ENCODE measurements around the gene PAIP1.
"Not testable (repeated sequence)": the region's sequence is repeated elsewhere in the genome, so short reads cannot be mapped to it uniquely, and the experiment has no call there.

Gene PAIP1, protein sequence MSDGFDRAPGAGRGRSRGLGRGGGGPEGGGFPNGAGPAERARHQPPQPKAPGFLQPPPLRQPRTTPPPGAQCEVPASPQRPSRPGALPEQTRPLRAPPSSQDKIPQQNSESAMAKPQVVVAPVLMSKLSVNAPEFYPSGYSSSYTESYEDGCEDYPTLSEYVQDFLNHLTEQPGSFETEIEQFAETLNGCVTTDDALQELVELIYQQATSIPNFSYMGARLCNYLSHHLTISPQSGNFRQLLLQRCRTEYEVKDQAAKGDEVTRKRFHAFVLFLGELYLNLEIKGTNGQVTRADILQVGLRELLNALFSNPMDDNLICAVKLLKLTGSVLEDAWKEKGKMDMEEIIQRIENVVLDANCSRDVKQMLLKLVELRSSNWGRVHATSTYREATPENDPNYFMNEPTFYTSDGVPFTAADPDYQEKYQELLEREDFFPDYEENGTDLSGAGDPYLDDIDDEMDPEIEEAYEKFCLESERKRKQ

DNA sequence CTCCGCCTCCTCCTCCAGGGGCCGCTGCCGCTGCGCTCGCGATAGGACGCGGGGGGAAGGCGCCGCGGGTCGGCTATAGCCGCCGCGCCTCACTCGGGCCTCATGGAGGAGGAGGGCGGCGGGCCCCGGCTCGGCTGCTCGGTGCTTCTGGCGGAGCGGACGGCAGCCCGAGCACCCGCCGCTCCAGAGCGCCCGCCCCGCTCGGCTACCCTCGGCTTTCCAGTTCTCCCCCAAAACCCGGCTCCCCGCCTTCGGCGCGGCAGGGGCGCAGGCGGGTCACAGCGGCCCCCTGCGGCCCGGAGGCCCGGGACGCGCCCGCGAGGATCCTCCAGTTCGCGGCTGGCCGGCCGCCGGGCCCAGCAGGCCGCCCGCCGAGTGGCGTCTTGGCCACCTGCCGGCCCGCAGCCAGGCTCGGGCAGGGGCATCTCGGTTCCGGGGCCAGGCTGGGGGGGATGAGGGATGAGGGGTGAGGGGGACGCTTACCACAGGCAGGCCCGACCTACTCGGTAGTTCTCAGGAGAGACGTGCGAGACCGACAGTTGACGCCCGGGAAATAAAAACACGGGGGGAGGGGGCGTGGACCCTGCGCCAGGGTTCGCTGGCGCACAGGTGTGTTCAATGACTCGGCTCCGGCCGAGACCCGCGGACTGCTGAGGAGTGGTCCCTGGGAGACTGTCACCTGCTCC lies at the start of gene PAIP1:
Gene PAIP1, minus strand, starts transcription at position 221 of the 686 bp plus-strand sequence. CDS start 231 bp downstream, outside the sequence.
- peak; percentile 38 for DNase-seq (ENCODE audit: low spot score)

DNA sequence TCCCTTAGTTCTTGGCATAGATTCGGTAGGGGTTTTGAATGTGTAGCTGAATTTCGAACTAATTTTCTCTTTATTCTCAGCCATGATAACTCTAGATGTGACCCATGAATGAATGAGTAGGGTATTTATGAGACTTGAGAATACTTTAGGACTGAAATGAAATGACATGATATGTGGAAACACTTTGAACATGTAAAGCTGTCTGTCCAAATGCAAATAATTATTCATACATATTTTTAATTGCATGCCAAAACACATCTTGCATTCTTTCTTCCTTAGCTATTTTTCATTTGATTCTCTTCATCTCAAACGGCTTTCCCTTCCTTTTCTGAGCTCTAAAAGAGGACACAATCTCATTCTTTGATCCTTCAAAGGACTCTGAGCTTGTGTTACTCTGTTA lies 49.5 kb upstream of the PAIP1 start:
- DNase-seq (ENCODE audit: low spot score): no peak

DNA sequence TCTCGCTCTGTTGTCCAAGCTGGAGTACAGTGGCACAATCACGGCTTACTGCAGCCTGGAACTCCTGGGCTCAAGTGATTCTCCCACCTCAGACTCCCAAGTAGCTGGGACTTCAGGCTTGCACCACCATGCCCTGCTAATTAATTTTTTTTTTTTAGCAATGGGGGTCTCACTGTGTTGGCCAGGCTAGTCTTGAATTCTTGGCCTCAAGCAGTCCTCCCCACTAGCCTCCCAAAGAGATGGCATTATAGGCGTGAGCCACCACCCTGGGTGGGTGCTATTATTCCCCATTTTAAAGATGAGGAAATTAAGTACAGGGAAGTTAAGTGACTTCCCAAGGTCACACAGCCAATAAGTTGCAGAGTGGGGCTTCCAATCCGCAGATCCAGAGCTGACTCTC lies 47.8 kb upstream of the PAIP1 start:
- no peak for DNase-seq (ENCODE audit: low spot score)

DNA sequence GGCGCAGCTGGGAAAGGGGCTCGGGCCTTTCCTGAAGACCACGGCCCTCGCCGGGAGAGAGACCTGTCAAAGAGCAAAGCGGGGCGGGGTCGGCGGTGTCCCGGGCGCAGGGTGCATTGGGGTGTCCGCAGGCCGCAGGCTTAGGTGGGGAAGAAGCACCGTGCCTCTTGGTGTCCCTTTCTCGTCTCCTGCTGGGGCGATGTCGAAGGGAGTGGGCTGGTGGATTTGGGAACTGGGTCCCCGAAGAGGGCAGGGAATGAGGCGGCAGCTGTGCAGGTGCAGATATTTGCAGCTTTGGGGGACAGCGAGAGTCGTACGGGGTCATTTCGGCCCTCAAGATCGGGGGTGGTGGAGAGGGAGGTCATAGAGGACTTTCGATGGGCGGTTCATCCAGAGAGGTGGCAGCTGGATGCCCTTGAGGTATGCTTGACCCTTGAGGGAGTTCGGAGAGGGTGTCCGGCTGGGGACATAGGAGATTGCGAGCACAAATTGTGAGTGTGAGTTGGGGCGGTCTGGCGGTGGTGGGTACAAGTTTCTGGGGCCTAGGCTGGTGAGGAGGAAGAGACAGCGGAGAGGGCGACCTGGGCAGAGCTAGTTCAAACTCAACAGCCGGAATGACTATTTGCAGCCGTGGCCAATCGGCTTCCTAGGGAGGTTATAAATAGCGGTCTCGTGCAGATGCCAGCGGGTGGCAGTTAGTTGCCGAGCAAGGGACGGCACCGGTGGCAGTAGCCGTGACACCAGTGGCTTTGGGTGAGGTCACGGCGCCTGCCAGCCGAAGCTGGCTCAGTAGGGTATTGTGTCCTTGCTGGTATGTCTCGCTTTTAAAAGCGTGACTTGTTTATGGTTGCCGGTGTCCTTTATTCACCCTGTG lies 46.7 kb upstream of the PAIP1 start:
- DNase-seq (ENCODE audit: low spot score): peak; percentile 45

DNA sequence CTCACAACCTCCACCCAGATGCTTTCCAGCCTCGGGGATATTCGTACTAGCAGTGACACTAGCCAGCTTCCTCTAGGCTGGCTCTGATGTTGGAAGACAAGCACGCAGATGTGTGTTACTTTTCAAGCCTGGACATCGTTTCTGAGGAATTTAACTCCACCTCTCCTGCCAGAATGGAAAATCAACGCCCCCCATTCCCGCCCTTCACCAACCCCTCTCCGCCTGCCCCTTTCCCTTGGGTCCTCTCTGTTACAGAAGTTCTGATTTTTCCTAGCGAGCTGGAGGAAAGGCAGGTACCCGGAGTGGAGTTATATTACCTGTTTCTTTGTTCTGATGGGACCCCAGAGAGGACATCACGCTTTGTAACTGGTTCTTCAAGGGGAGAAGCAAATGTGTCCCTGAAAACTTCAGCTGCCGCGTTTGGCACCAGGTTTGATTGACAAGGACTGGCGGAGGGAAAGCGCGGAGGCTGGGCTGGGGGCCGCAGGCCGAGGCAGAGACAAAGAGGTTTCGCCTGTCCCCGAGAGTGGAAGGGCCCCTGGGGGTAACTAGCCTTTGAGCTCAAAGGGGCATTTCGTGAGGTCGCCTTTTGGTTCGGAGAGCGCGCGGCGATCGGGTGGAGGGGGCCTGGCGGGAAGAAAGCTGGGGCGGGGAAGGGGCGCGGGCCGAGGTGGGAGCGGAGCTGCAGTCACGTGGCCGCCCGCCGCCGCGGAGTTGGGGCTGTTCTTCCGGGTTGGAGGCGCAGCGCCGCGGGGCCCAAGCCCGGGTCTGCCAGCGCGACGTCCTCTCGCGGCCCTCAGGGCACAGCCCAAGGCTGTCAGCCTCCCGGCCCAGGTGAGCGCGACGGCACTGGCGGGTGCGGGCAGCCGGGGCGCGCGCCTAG lies 45.8 kb upstream of the PAIP1 start, which contains the start of gene NNT:
Gene NNT, plus strand, starts transcription at position 720 of the 883 bp plus-strand sequence. CDS start 6,016 bp downstream, outside the sequence.
- peak; percentile 42 for DNase-seq (ENCODE audit: low spot score)

DNA sequence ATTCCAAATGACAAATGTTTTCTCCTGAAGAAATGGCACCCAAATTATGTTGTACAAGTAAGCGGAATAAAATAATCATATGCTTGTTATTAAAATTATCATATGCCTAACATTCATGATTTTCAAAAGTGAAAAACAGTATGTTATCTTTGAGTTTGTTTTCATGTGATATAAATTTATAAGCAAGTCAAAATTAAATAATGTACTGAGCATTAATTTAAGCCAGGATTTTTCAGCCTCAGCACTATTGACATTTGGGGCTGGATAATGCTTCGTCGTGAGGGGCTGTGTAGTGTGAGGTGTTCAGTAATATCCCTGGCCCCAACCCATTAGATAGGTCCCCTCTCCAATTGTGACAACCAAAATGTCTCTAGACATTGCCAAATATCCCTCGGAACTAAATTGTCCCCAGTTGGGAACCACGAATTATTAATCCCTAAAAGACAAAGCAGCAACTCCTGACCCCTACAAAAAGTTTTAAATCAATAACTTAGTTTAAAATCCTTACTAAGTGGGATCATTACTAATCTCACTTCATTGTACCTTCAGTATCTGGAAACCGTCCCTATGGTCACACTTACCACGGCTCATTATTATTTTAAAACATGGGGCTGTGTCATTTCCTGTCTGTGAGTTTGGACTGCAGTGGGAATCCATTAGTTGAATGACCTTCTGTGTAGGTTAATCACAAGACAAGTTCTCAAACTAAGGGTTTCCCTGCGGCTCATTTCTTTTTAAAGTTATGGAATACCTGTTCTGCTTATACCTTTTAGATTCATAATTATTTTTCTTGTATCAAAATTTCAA lies 44.8 kb upstream of the PAIP1 start:
- DNase-seq (ENCODE audit: low spot score): peak; percentile 51

DNA sequence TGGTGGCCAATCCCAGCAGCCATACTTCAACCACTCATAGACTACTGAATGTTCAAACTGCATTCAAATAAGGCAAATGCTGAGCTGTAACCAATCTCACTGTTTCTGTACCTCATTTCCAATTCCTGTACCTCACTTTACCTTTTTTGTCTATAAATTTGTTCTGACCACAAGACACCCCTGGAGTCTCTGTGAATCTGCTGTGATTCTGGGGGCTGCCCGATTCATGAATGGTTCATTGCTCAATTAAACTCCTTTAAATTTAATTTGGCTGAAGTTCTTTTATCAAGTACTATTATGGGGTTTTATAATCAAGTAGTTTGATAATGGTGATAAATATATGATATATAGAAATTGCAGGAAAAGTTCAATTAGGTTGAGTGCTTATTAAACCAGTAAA lies 42.0 kb upstream of the PAIP1 start:
- DNase-seq (ENCODE audit: low spot score): not testable (repeated sequence)

DNA sequence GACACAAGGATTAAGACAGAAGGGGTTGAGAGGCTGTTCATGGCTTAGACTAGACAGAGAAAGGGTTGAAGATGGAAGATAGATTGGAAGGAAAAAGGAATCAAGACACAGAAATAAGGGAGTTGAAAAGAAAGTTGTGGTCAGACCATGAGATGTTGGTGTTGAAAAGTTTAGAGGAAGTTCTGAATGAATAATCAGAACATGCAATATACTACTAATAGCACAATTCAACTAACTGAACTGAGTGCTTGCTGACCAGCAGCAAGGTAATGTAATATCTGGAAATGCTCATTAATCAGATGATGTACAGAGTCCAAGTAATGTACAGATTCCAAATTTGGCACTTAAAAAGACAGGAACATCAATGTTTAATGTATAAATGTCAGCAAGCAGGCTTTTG lies 35.5 kb upstream of the PAIP1 start:
- no peak for DNase-seq (ENCODE audit: low spot score)

DNA sequence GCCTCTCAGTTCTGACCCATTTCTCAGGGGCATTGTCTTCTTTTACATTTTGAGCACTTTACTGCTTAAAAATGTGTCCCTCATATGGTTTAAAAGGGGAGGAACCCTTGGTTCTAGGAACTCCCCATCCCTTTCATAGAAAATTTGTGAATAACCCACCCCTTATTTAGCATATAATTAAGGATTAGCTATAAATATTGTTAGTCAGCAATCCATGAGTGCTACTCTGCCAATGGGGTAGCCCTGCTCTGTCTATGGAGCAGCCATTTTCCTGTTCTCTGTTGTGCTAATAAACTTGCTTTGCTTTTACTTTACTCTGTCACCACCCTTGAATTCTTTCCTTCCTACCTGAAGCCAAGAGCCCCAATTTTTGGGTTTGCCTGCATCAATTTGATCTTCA lies 33.8 kb upstream of the PAIP1 start:
- no peak for DNase-seq (ENCODE audit: low spot score)

DNA sequence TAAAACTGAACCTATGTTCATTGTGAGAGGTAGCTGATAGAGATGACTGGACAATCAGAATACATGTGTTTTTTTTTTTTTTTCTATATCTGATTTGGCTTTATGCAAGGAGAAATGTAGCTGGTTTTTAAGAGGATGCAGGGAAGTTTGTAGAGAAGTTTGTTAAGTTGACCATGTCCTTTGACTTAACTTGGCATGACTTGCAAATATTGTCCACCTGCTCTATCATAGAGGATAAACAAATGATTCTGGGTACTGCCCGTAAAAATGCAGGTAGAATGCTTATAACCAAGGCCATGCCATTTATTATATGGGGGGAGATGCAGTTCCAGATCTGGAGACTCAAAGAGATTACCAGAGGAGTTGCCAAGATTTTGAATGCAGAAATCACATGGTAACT lies 32.4 kb upstream of the PAIP1 start:
- no peak for DNase-seq (ENCODE audit: low spot score)

DNA sequence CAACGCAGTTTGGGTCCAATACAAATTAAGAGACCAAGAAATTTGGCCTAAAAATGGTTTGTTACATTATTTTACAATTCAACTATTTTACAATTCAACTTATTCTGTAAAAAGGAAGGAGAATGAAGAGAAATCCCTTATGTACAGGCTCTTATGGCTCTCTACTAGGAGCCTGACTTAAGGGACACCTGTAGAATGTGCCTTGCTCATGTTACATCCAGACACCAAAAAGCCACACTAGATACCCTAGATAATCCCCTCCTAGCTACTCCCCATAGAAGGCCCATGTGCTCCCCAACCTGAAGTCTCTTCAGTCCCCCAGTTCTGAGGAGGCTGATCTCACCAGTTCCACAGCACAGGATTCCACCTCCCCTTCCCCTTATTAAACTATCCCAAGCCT lies 32.0 kb upstream of the PAIP1 start:
- DNase-seq (ENCODE audit: low spot score): no peak

DNA sequence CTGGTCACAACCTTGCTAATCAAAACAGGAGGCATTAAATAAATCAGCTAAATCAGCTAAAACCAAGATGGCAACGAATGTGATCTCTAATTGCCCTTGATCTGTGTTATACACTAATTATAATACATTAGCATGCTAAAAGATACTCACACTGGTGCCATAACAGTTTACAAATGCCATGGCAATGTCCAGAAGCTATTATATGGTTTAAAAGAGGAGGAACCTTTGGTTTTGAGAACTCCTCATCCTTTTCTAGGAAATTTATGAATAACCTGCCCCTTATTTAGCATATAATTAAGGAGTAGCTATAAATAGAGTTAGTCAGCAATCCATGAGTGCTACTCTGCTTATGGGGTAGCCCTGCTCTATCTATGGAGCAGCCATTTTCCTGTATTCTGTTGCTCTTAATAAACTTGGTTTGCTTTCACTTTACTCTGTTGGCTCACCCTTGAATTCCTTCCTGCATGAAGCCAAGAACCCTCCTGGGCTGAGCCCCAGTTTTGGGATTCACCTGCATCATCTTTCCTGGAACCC lies 27.4 kb upstream of the PAIP1 start:
- DNase-seq (ENCODE audit: low spot score): no peak

DNA sequence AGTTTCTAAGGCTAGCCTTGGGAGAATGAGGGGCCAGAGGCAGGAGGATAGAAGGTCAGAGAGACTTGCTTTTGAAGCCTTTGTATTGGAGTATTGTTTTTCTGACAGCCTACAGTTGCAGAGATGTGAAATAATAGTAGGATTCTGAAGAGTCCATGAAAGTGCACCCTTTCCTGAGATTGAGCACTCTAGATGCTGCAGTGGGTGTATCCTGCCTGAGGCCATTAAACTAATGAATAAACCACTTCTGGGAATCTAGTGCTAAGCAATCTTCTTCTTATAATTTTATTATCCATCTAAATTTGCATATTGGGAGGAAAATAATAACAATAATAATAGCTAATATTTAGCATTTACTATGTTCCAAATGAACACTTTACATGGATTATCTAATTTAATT lies 26.8 kb upstream of the PAIP1 start:
- DNase-seq (ENCODE audit: low spot score): no peak

DNA sequence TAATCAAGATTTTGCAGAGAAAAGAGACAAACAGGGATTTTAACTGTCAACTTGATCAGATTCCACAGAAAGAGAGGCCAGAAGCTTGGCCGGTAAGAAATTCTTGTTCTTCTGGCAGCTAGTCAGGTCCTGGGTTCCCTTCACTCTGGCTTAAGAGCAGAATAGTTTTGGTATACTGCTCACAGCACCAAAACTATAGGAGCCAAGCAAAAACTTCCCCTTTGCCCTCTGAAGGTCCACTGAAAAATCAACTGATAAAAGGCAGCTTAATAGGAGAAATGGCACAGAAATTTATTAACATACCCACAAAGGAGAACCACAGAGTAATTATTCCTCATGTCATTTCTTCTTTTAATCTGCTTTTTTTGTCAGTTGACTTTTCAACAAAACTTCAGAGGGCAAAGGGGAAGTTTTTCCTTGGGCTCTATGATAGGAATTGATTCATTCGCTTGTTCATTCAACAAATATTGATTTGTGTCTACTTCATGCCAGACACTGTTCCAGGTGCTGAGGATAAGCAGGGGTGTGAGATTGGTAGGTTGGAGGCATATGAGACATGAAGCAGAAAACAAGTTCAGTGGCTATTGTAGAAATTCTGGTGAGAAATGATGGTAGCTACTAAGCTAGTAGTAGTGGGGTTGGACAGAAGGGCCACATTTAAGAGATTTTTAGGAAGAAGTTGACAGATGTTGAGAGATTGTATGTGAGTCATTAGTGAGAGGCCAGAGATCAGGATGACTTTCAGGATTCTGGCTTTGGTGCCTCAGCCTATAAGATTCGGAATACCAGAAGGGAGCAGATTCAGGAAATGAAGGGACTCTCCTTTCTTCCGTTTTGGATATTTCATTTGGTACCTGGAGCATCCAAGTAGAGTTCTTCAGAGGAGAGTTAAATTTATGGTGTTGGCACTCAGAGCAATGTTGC lies 25.5 kb upstream of the PAIP1 start:
- DNase-seq (ENCODE audit: low spot score): no peak

DNA sequence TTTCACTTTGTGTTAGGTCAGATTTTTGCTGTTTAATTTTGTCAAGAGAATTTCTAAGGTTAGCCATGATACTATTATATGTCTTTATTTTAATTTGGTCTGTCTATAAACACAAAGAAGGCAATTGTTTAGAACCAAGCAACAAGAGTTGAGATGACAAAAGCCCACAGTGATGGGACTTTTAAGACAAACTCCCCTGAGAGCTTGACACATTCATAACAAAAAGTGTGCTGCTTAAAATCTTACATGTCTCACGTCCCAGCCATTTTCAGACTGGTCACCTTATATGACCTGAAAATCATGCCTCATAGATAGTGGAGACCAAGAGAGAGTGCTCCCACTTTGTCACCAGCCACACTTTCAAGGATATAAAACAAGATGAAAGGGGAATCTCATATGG lies 24.5 kb upstream of the PAIP1 start:
- DNase-seq (ENCODE audit: low spot score): peak; percentile 17

DNA sequence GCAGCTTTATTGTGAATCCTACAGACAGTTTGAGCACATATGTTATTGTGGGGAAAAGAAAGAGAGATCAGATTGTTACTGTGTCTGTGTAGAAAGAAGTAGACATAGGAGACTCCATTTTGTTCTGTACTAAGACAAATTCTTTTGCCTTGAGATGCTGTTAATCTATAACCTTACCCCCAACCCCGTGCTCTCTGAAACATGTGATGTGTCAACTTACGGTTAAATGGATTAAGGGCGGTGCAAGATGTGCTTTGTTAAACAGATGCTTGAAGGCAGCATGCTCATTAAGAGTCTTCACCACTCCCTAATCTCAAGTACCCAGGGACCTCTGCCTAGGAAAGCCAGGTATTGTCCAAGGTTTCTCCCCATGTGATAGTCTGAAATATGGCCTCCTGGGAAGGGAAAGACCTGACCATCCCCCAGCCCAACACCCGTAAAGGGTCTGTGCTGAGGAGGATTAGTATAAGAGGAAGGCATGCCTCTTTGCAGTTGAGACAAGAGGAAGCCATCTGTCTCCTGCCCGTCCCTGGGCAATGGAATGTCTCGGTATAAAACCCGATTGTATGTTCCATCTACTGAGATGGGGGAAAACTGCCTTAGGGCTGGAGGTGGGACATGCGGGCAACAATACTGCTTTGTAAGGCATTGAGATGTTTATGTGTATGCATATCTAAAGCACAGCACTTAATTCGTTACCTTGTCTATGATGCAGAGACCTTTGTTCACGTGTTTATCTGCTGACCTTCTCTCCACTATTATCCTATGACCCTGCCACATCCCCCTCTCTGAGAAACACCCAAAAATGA lies 23.7 kb upstream of the PAIP1 start:
- not testable (repeated sequence) for DNase-seq (ENCODE audit: low spot score)

DNA sequence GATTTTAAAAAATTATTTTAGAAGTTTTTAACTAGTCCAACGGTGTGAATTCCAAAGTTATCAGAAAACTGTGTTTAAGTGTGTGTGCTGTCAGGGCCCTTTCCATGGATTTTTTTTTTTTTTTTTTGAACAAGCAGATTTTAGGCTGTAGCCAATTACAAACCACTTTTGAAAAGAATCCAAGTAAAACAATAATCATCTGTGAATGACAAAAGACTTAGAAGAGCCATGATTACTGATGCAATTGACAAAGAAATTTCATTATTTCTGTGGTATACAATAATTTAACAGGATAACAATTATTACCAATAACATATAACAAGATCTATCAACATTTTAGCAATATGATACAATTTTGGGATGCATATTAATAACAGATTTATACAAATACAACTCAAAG lies 16.2 kb upstream of the PAIP1 start:
- DNase-seq (ENCODE audit: low spot score): no peak

DNA sequence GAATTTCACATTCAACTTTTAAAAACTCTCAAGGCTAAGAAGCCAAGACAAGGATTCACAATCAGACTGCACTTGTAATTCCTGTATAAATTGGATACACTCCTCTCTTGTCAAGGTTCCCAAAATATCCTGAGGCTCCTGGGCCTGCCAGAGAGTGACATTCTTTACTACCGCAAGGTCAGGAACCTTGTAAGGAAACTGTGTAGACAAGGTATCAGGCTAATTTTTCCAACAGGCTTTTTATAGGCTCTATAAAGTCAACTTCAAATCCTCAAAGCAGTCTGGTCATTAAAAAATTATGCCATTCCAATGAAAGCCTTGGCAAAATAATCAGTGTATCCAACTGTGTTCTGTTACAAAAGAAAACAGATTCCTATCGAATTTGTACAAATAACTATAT lies 15.5 kb upstream of the PAIP1 start:
- no peak for DNase-seq (ENCODE audit: low spot score)

Data from COLO829 (cell line).